ENCODE data around the gene DCAF17. TPM values are rescaled to one million over a fixed set of nuclear protein-coding genes. Genes with fewer than 3 reads are reported as not detected.
A peak's percentile ranks its signal among the peaks of the same experiment; 100 is the strongest.
"Not testable (repeated sequence)": the region's sequence is repeated elsewhere in the genome, so short reads cannot be mapped to it uniquely, and the experiment has no call there.

Gene DCAF17
- total RNA-seq, 1 donor from 2014 or later = 7.6 TPM

DNA sequence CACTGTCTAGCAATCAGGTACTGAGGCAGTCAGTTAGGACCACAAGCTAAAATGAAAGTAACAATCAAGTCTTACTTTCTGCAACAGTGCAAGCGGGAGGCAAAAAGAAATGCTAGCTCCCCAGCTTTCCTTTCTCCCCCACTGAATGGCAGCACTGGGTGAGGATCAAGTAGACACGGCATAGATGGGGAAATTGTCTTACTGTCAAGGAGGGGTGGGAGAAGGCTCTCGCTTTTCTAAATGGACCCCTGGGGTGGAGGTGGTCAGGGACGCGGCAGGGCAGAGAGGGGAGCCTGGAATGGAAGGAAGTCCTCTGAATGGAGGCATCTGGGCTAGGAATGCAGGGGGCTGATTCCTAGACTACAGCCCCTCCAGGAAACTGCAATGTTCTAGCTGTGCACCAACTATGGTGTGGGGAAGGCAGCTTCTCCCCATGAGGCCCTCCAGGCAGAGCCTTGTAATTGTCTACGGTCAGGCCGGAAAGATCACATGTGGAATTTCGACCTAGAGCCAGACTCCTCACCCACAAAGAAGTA is 24.5 kb upstream of the DCAF17 start:
- ATAC-seq = no peak
- no peak for DNase-seq (ENCODE audit: missing footprints)
- intact Hi-C loops (cut with DNase I) = no loop called here

DNA sequence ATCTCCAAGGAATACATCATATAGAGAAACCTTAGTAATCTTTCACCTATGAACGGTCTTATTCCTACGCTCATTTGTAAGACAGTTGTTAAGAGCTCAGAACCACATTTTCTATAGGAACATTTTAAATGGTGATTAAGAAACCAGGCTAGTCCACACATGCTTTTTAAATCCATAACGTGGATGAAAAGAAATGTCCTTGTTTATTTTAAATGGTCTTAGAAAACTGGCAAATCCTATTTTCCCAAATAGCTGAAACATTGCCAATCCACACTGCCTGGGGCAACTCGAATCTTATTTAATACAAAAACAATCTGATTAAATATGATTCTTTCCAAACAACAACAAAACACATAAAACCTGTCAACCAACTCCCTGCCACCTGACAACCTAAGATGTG is 23.9 kb upstream of the DCAF17 start:
- ATAC-seq = no peak
- no peak for DNase-seq (ENCODE audit: missing footprints)
- intact Hi-C loops (cut with DNase I) = no loop called here

DNA sequence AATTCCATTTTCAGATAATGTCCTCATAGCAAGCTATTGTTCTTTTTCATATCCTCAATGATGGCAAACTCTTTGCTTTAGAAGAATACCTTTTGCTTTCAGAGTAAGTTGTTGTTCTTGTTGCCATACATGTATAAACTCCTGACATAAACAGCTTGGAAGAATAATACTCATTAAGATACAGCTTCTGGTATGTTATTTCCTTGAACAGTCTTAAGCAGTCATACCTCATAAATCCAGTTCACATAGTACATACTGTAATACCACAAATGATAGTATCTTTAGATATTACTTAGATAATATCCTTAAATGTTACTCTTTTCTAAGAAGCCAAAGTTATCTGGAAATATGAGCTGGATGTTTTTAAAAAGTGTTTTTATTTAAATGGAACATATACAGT is 23.4 kb upstream of the DCAF17 start:
- intact Hi-C loops (cut with DNase I) = no loop called here
- no peak for DNase-seq (ENCODE audit: missing footprints)
- no peak for ATAC-seq

DNA sequence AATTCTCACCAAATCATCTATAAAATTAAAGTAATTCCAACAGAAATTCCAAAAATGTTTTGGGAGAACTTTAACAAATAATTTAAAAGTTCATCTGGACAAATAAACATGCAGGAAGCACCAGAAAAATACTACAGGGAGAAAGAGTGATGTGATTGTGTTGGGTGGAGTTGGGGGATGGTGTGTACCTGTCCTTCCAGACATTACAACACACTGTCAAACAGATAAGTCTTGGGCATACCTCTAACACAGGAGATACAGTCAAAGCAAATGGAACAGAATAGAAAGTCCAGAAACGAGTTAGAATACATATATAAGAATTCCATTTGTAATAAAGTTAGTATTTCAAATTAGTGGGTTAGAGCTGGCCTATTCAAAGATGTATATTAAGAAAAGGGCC is 22.8 kb upstream of the DCAF17 start:
- no peak for DNase-seq (ENCODE audit: missing footprints)
- intact Hi-C loops (cut with DNase I) = no loop called here
- ATAC-seq = no peak

DNA sequence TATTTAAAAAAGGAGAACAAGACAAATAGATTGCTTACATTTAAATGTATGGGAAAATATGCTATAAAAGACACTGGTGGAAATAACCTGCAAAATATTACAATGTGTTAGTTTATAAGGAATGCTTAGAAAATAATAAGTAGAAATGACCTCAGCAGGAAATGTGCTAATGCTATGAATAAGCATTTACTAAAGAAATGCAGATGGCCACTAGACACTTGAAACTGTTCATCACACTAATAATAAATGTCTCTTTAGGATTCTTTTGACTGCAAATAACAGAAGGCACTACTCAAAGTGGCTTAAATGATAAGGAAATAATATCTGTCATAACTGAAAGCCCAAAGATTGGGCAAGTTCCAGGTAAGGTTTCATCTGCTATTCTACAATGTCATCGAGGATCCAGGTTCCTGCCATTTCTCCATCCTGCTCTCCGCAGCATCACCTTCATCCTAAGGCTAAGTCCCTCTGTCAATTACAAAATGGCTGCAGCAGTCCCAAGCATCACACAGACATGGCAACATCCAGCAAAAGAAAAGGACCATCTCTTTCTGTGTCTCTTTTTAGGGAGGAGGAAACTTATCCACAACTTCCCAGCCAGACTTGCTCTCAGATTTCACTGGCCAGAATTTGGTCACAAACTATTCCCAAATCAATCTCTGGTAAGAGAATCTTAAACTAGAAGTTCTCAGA is 22.1 kb upstream of the DCAF17 start:
- intact Hi-C loops (cut with DNase I) = no loop called here
- DNase-seq (ENCODE audit: missing footprints) = no peak
- no peak for ATAC-seq

DNA sequence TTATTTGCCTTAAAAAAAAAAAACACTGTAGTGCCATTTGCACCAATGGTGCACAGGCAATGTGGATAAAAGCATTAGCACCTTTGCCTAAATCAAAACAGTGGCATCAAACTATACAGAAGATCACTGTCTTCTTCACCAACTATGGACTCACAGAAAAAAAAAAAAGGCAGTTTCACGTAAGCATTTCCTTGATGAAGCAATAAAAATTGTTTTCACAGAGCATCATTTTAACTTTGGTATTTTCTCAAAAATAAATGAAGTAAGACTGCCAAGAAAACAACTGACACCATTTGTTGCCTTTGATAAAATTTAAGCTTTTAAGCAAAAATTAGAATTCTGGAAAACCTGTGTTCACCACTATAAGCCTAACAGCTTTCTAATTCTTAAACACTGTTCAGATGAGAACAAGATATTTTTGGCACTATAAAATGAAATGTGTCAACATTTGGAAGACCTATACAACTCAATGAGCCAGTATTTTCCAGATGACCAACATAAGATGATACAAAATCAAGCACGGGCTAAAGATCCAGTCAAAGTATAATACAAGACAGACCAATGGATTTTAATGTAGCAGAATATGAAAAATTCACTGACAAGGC is 21.4 kb upstream of the DCAF17 start:
- DNase-seq (ENCODE audit: missing footprints) (no peak), ATAC-seq (no peak)
- intact Hi-C loops (cut with DNase I) = no loop called here

DNA sequence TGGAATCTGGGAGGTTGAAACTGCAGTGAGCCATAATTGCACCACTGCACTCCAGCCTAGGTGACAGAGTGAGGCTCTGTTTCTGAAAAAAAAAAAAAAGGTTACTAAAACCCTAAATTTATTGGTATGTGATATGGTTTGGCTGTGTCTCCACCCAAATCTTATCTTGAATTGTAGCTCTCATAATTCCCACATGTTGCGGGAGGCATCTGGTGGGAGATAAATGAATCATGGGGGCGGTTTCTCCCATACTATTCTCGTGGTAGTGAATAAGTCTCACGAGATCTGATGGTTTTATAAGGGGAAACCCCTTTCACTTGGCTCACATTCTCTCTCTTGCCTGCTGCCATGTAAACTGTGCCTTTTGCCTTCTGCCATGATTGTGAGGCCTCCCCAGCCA is 19.4 kb upstream of the DCAF17 start:
- intact Hi-C loops (cut with DNase I) = loop anchor here (5.0 kb wide), 1 partner anchor 252 kb away; the partner anchor contains the start of gene TLK1
- not testable (repeated sequence) for ATAC-seq; DNase-seq (ENCODE audit: missing footprints)

DNA sequence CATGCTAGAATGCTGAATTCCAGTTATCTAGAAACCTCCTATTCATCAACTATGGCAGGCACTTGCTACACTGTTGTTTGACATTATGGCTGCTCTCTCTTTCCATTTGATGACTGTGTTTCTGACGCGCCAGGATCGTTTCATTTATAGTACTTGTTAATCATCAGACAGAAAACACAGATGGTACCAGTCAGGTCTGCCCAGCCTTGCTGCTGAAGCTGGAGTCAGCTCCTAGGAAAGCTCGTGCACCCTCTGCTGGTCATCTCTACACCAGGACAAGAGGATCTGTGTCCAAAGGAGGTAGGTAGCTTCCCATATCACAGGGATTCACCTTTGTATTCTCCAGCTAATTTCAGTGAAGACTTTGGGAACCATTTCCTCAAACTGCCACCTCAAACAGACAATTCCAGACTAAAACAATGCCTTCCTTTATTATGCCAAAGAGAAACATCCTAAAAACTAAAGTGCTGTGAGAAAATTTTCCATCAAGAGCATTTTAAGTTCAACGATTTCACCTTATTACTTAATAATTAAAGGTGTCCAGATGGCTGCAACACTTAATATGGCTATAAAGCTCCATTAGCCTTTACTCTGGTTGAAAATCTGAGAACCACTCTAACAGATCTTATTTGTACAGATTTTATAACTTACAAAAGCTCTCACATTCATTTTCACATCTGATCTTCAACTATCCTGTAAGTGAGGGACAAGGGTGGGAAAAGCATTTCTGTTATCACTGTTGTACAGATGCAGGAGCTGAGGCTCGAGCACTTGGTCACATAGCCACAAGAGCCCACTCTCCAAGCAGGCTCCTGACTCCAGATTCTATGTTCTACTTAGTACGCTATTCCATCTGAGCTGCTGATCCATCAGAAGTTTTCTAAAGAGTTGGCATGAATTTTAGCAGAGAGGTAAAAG is 17.8 kb upstream of the DCAF17 start:
- intact Hi-C loops (cut with DNase I) = loop anchor here (1.0 to 5.0 kb wide), 2 partner anchors 254 to 443 kb away; partner anchors contain the start of gene TLK1
- DNase-seq (ENCODE audit: missing footprints) (peak; percentile 81), ATAC-seq (peak; percentile 98)

DNA sequence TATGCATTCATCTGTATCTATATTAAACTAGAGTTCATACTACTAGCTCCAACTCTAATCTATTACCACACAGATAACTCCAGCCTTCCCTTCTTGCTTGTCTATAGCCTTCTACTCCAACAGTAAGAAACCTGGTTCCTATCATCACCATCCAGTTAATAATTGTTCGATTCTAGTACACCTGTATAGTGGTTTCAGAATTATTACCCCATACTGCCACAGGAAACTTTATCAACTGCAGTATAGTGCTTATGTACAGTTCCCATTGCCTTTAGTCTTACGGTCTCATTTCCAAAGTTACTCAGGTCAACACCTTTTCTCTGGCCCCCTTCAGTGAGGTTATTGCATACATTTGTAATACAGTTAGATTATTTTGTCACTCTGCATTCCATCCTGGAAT is 14.7 kb upstream of the DCAF17 start:
- no peak for ATAC-seq
- intact Hi-C loops (cut with DNase I) = loop anchor here (5.0 kb wide), 1 partner anchor 257 kb away; the partner anchor contains the start of gene TLK1
- no peak for DNase-seq (ENCODE audit: missing footprints)

DNA sequence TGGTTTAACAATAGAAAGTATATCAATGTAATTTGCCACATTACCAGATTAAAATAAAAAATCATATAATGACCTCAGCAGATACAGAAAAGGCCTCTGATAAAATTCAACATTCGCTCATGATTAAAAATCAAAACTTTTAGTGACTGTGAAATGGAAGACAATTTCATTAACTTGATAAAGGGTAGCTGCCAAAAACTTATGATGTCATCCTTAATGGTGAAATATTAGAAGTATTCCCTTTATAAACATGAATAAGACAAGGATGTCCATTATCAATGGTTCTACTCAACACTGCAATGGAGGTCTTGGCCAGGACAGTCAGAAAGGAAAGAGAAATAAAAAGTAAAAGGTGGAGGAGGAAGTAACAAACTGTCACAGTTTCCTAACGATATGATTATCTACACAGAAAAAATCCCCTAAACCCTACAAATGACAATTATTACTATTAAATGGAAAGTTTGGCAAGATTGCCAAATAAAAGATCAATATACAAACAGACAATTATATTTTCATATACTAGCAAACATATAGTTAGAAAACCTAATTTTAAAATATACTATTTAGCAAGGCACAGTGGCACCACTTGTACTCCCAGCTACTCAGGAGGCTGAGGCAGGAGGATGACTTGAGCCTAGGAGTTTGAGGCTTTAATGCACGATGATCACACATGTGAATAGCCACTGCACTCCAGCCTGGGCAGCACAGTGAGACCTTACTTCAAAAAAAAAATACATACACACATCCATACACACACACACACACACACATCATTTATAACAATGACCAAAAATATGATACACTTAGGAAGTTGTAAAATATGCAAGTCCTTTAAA is 13.1 kb upstream of the DCAF17 start:
- ATAC-seq = no peak
- no peak for DNase-seq (ENCODE audit: missing footprints)
- intact Hi-C loops (cut with DNase I) = no loop called here

DNA sequence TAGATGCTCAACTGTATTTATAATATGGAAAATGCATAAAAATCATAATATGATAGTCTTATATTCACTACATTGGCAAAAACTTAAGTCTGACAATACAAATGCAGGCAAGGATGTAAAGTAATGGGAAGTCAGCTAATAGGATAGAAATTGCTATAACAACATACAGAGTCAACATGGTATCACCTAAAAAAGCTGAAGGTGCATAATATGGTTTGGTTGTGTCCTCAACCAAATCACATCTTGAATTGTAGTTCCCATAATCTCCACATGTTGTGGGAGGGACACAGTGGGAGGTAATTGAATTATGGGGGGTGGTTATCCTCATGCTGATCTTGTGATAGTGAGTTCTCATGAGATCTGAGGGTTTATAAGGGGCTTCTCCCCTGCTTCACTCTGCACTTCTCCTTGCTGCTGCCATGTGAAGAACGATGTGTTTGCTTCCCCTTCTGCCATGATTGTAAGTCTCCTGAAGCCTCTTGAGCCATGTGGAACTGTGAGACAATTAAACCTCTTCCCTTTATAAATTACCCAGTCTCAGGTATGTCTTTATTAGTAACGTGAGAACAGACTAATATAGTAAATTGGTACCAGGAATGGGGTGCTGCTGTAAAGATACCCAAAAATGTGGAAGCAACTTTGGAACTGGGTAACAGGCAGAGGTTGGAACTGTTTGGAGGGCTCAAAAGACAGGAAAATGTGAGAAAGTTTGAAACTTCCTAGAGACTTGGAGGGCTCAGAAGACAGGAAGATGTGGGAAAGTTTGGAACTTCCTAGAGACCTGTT is 11.1 kb upstream of the DCAF17 start:
- intact Hi-C loops (cut with DNase I) = not testable (repeated sequence)

DNA sequence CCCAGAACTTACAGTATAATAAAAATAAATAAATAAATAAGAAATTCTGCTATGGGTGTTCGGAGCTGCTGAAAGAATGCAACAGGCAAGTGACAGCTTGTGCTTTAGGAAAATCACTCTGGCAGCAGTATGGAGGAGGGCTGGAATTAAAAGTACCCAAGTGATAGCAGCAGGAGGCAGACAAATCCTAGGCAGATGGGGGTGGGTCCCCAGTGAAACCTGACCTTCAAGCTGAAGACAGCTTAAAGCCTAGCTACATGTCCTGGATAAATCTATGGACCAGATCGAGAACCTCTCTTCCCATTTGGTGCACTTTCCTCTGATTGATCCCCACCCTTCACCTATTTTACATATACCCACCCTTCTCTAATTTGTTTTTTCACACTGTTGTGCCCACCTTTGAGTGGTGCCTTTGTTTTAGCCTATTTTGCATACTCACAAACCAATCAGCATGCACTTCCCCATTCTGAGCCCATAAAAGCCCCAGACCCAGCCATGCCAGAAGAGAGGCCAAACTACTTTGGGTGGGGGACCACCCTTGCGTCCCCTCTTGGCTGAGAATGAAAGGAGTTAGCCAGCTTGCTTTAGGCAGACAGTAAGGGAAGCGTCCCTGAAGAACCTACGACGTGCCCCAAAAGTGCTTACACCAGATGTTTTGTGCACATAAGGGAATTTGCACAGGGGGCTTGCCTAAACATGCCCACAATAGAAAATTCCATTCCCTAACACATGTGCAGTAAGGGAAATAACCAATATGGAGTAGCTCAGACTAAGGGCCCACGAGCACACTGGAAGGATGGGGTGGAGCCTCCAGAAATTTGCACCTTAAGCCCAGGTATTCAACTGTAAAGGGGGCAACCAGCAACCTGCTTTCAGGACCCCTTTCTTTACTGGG is 3.3 kb upstream of the DCAF17 start:
- intact Hi-C loops (cut with DNase I) = loop anchor here (5.0 kb wide), 2 partner anchors 458 to 1127 kb away; partner anchors contain the start of gene PDK1
- ATAC-seq (no peak), DNase-seq (ENCODE audit: missing footprints) (no peak)

More for the DNA sequence above, 11.1 kb upstream of the DCAF17 start:
- DNase-seq (ENCODE audit: missing footprints); ATAC-seq: not testable (repeated sequence)

DNA sequence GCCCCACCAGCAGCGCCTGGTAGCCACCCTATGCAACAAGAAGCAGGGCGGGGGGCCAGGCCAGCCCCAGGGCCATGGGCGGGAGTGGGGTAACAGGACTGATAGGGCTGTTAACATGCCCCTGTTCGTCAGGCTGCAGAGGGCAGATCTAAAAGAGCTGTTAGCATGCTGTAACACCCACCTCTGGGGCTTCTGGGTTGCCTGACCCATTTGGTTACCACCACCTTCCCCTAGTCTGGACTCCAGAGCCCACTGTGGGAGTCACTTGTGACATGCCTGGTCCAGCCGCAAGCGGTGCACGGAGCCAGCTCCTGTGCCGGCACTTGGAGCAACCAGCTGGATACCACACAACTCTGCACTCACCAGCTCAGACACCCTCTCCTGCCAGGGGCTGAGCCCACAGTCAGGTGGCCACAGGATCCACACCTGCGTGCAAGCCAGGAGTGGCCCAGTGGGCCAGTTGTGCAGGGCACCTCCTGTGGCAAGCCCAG is 2.3 kb upstream of the DCAF17 start:
- DNase-seq (ENCODE audit: missing footprints) = no peak
- ATAC-seq = no peak
- intact Hi-C loops (cut with DNase I) = loop anchor here (5.0 kb wide), 2 partner anchors 459 to 1126 kb away; partner anchors contain the start of gene PDK1

DNA sequence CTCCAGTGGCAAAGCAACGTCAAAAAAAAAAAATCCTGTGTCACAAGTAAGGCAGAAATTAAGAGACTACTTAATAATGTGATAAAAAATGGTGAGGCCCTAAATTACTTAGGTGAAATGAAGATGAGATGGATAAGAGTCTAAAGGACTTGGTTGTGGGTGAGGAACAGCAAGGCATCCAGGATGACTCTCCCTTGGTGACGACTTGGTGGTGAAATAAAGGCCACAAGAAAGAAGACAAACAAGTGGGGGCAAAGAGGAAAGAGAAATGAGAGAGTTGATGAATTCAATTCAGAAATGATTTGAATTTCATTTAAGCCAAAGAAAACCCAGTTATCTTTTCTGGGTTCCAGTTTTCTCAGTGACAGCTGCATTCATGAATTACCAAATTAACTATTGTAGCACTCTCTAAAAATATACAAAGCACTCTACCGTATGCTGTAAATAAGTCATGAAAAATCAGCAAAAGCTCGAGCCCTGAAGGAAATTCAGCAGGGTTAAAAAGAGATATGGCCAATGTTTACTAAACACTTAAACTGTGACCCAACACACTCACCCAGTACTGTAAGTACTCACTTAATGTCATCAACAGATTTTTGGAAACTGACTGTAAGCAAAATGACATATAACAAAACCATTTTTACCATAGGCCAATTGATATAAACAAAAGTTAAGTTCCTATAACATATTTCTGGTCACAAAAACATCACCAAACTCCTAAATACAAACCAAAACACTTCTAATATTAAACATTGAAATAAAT is 1.6 kb upstream of the DCAF17 start:
- intact Hi-C loops (cut with DNase I) = loop anchor here (5.0 kb wide), 2 partner anchors 460 to 1125 kb away; partner anchors contain the start of gene PDK1
- no peak for ATAC-seq
- DNase-seq (ENCODE audit: missing footprints) = no peak

DNA sequence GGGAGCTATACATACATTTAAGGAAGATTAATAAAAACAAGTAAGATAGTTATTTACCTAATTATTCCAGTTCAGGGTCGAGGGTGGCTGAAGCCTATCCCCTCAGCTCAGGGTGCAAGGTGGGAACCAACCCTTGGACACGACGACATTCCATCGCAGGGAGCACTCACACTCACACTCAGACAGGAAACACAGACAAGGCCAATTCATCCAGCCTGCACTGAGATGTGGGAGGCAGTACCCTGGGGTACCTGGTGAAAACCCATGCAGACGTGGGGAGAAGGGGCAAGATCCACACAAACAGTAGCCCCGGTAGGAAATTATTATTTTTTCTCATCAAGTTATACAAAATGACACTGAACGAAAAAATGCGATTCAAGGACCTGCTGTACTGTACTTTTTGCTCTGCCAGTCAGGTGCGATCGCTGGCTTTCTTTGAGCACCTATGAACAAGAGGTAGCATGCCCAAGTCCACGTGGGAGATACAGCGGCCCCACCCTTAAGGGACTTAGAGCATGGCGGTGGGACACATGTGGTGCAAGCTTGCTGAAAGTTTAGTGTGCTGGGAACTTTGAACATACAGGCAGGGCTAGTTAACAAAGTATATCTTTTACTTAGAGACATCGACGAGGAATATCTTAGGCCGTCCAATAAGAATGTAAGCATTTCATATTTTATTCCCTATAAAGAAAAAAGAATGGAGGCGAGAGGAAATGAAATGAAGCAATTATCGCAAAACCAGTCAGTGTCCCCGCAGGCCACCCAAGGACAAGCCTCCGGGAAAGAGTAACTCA is 860 bp upstream of the DCAF17 start:
- DNase-seq (ENCODE audit: missing footprints) (no peak), ATAC-seq (no peak)
- intact Hi-C loops (cut with DNase I) = loop anchor here (5.0 kb wide), 2 partner anchors 461 to 1124 kb away; partner anchors contain the start of gene PDK1
